ENCODE results near the gene EIF4B. TPM values are rescaled to one million over a fixed set of nuclear protein-coding genes. Genes with fewer than 3 reads are reported as not detected.
A peak's percentile ranks its signal among the peaks of the same experiment; 100 is the strongest.

EIF4B gene
- total RNA-seq, 1 donor from 2014 or later, result 336 TPM

GRCh38 chr12:52975820-52976573 lies 30.3 kb upstream of the EIF4B start:
- no peaks in the 10 kb centered on the region for H3K36me3 Mint-ChIP-seq (ENCODE audit: low read depth)
- H3K4me3 Mint-ChIP-seq (ENCODE audit: unreplicated experiment), result no peak overlapping the region
- TF ChIP-seq CTCF (IDR thresholded peaks at IDR 0.05), result peak; percentile 44
- H3K4me1 Mint-ChIP-seq (ENCODE audit: low read depth), result peaks cover 48% of the 10 kb centered on the region
- DNase-seq (ENCODE audit: low spot score), result no peak
- H3K27me3 Mint-ChIP-seq (ENCODE audit: low read depth), result no peaks in the 10 kb centered on the region
- H3K9me3 Mint-ChIP-seq (ENCODE audit: low read depth), result no peaks in the 10 kb centered on the region
- peak overlapping the region; percentile 79 for H3K27ac Mint-ChIP-seq (ENCODE audit: unreplicated experiment)

GRCh38 chr12:52976574-52977071 lies 29.6 kb upstream of the EIF4B start:
- no peaks in the 10 kb centered on the region for H3K27me3 Mint-ChIP-seq (ENCODE audit: low read depth)
- TF ChIP-seq CTCF (IDR thresholded peaks at IDR 0.05), result no peak
- H3K4me3 Mint-ChIP-seq (ENCODE audit: unreplicated experiment), result no peak overlapping the region
- no peak for DNase-seq (ENCODE audit: low spot score)
- peaks cover 45% of the 10 kb centered on the region for H3K4me1 Mint-ChIP-seq (ENCODE audit: low read depth)
- peak overlapping the region; percentile 79 for H3K27ac Mint-ChIP-seq (ENCODE audit: unreplicated experiment)
- no peaks in the 10 kb centered on the region for H3K9me3 Mint-ChIP-seq (ENCODE audit: low read depth)
- H3K36me3 Mint-ChIP-seq (ENCODE audit: low read depth), result no peaks in the 10 kb centered on the region

- no peak for TF ChIP-seq CTCF (IDR thresholded peaks at IDR 0.05)
- Mint-ChIP-seq H3K9me3 (ENCODE audit: low read depth) (no peaks in the 10 kb centered on the region), H3K27me3 (ENCODE audit: low read depth) (no peaks in the 10 kb centered on the region), H3K36me3 (ENCODE audit: low read depth) (no peaks in the 10 kb centered on the region), H3K27ac (ENCODE audit: unreplicated experiment) (peak overlapping the region; percentile 79), H3K4me3 (ENCODE audit: unreplicated experiment) (no peak overlapping the region), H3K4me1 (ENCODE audit: low read depth) (peaks cover 40% of the 10 kb centered on the region)
- no peak for DNase-seq (ENCODE audit: low spot score)
Measured at GRCh38 chr12:52977170-52977569, 29.1 kb upstream of the EIF4B start.

GRCh38 chr12:52980096-52980649 lies 26.1 kb upstream of the EIF4B start:
- no peak overlapping the region for H3K27ac Mint-ChIP-seq (ENCODE audit: unreplicated experiment)
- peaks cover 27% of the 10 kb centered on the region for H3K4me1 Mint-ChIP-seq (ENCODE audit: low read depth)
- H3K9me3 Mint-ChIP-seq (ENCODE audit: low read depth), result no peaks in the 10 kb centered on the region
- no peaks in the 10 kb centered on the region for H3K36me3 Mint-ChIP-seq (ENCODE audit: low read depth)
- H3K27me3 Mint-ChIP-seq (ENCODE audit: low read depth), result no peaks in the 10 kb centered on the region
- TF ChIP-seq CTCF (IDR thresholded peaks at IDR 0.05), result no peak
- no peak for DNase-seq (ENCODE audit: low spot score)
- H3K4me3 Mint-ChIP-seq (ENCODE audit: unreplicated experiment), result no peak overlapping the region

DNA sequence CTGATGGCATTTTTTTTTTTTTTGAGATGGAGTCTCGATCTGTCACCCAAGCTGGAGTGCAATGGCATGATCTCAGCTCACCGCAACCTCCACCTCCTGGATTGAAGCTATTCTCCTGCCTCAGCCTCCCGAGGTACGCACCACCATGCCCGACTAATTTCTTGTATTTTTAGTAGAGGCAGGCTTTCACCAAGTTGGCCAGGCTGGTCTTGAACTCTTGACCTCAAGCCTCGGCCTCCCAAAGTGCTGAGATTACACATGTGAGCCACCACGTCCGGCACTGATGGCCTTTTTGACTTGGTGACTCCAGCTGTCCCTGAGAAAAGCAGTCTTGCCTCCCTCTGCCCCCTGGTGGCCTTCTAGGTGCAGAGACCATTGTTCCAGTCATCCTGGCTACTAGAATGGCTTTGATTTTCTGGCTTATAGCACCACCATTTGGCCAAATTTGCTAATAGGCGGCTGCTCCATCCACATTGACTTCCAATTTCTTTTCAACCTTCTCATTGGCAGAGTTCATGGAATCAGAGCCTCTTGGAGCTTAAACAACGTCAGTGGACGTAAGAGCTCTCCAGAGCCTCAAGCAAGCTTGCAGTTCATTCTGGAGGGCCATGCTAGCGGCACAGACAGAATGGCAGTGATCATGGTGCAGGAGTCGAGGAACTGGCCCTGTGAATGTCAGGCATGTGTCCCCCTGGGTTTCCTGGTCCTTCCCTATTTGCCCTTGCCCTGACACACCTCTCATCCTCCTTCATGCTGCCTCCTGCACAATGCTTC lies 25.4 kb upstream of the EIF4B start:
- Mint-ChIP-seq H3K27ac (ENCODE audit: unreplicated experiment) (no peak overlapping the region), H3K27me3 (ENCODE audit: low read depth) (no peaks in the 10 kb centered on the region), H3K36me3 (ENCODE audit: low read depth) (no peaks in the 10 kb centered on the region), H3K4me3 (ENCODE audit: unreplicated experiment) (no peak overlapping the region), H3K4me1 (ENCODE audit: low read depth) (peaks cover 23% of the 10 kb centered on the region), H3K9me3 (ENCODE audit: low read depth) (no peaks in the 10 kb centered on the region)
- no peak for DNase-seq (ENCODE audit: low spot score)
- peak; percentile 100 for TF ChIP-seq CTCF (IDR thresholded peaks at IDR 0.05)
